ENCODE data around the gene AP3M1.

AP3M1 gene

GRCh38 chr10:74103560-74104258 is 46.9 kb downstream of the AP3M1 start:
- Histone ChIP-seq H3F3A (ENCODE audit: control insufficient read depth, insufficient read depth) (no peaks in the 10 kb centered on the region), H3K4me3 (ENCODE audit: low read length) (no peak overlapping the region), H3K9me2 (replicated peaks; ENCODE audit: control insufficient read depth, low read length) (no peaks in the 10 kb centered on the region), H3K79me2 (ENCODE audit: control insufficient read depth, low read length) (no peaks in the 10 kb centered on the region), H3K4me2 (ENCODE audit: low read length) (no peak overlapping the region), H3K27ac (ENCODE audit: low read depth, low read length) (no peak overlapping the region), H3K9me3 (ENCODE audit: control insufficient read depth, insufficient read depth, low read length) (no peaks in the 10 kb centered on the region), H3K4me1 (ENCODE audit: control insufficient read depth, low read length) (no peaks in the 10 kb centered on the region), H3K36me3 (ENCODE audit: control insufficient read depth, low read length) (peaks cover 69% of the 10 kb centered on the region), H3K27me3 (ENCODE audit: control insufficient read depth, low read length) (no peaks in the 10 kb centered on the region), H4K20me1 (ENCODE audit: control insufficient read depth, insufficient read depth, low read depth, low read length) (no peaks in the 10 kb centered on the region)
- TF ChIP-seq EZH2phosphoT487 (IDR thresholded peaks at IDR 0.05; ENCODE audit: borderline replicate concordance, low read length) (no peak), CTCF (IDR thresholded peaks at IDR 0.05; ENCODE audit: low read depth, low read length, poor library complexity, severe bottlenecking) (peak; percentile 63)

- H3K27ac ChIP-seq (ENCODE audit: low read depth, low read length), result no peak overlapping the region
- TF ChIP-seq CTCF (IDR thresholded peaks at IDR 0.05; ENCODE audit: low read depth, low read length, poor library complexity, severe bottlenecking) (no peak), EZH2phosphoT487 (IDR thresholded peaks at IDR 0.05; ENCODE audit: borderline replicate concordance, low read length) (no peak)
- no peaks in the 10 kb centered on the region for H3F3A ChIP-seq (ENCODE audit: control insufficient read depth, insufficient read depth)
- H4K20me1 ChIP-seq (ENCODE audit: control insufficient read depth, insufficient read depth, low read depth, low read length), result no peaks in the 10 kb centered on the region
- no peak overlapping the region for H3K4me2 ChIP-seq (ENCODE audit: low read length)
- no peaks in the 10 kb centered on the region for H3K9me2 ChIP-seq (replicated peaks; ENCODE audit: control insufficient read depth, low read length)
- H3K36me3 ChIP-seq (ENCODE audit: control insufficient read depth, low read length), result peaks cover 69% of the 10 kb centered on the region
- H3K4me3 ChIP-seq (ENCODE audit: low read length), result no peak overlapping the region
- H3K27me3 ChIP-seq (ENCODE audit: control insufficient read depth, low read length), result no peaks in the 10 kb centered on the region
- no peaks in the 10 kb centered on the region for H3K9me3 ChIP-seq (ENCODE audit: control insufficient read depth, insufficient read depth, low read length)
- H3K79me2 ChIP-seq (ENCODE audit: control insufficient read depth, low read length), result no peaks in the 10 kb centered on the region
- peaks cover 13% of the 10 kb centered on the region for H3K4me1 ChIP-seq (ENCODE audit: control insufficient read depth, low read length)
Observed at GRCh38 chr10:74099836-74100235, 50.8 kb downstream of the AP3M1 start.

- Histone ChIP-seq H3K27me3 (ENCODE audit: control insufficient read depth, low read length) (no peaks in the 10 kb centered on the region), H3K27ac (ENCODE audit: low read depth, low read length) (no peak overlapping the region), H3K9me2 (replicated peaks; ENCODE audit: control insufficient read depth, low read length) (no peaks in the 10 kb centered on the region), H3K9me3 (ENCODE audit: control insufficient read depth, insufficient read depth, low read length) (no peaks in the 10 kb centered on the region), H3F3A (ENCODE audit: control insufficient read depth, insufficient read depth) (no peaks in the 10 kb centered on the region), H3K79me2 (ENCODE audit: control insufficient read depth, low read length) (no peaks in the 10 kb centered on the region), H3K4me2 (ENCODE audit: low read length) (no peak overlapping the region), H3K4me3 (ENCODE audit: low read length) (no peak overlapping the region), H4K20me1 (ENCODE audit: control insufficient read depth, insufficient read depth, low read depth, low read length) (no peaks in the 10 kb centered on the region), H3K36me3 (ENCODE audit: control insufficient read depth, low read length) (peaks cover 68% of the 10 kb centered on the region), H3K4me1 (ENCODE audit: control insufficient read depth, low read length) (peaks cover 13% of the 10 kb centered on the region)
- TF ChIP-seq EZH2phosphoT487 (IDR thresholded peaks at IDR 0.05; ENCODE audit: borderline replicate concordance, low read length), result no peak
- no peak for TF ChIP-seq CTCF (IDR thresholded peaks at IDR 0.05; ENCODE audit: low read depth, low read length, poor library complexity, severe bottlenecking)
Observed at GRCh38 chr10:74099420-74099819, 51.2 kb downstream of the AP3M1 start.
